A673 (cell line): ENCODE results near the gene BLVRB. TPM values are rescaled to one million over a fixed set of nuclear protein-coding genes. Genes with fewer than 3 reads are reported as not detected.

ENCODE experiments used
- BruUV-seq: library from RNA; stranded (reverse); fragments of 400-500 nt; replicated peaks from 2 replicates; lab custom pipeline; 2021; lab: Mats Ljungman, UMichigan
- CTCF ChIA-PET: fragments of 300-600 bp; sonication (Branson Sonifier 250); formaldehyde crosslinking; loops from one replicate; lab custom pipeline; 2022; ENCODE audit warnings: antibody characterized with exemption; lab: Charles Lee
- POLR2A ChIA-PET: fragments of 300-600 bp; sonication (Branson Sonifier 250); formaldehyde crosslinking; loops from one replicate; lab custom pipeline; 2022; ENCODE audit warnings: antibody characterized with exemption; ENCODE audit not compliant: low non-redundant PET; lab: Charles Lee
- DNase-seq: peaks from one replicate; pipeline ENCODE4 v3.0.0-alpha.2; 2015; ENCODE audit warnings: low spot score
- H3K27ac ChIP-seq: fragments of 200-600 bp; sonication (generic); 2 replicates; pipeline ENCODE4 v1.5.1; 2016; ENCODE audit warnings: mixed run types, low read depth, mild to moderate bottlenecking, mixed read lengths, antibody characterized with exemption, low read length; ENCODE audit not compliant: poor library complexity, severe bottlenecking
- H3K27me3 ChIP-seq: fragments of 200-600 bp; sonication (generic); replicated peaks from 2 replicates; pipeline ENCODE4 v1.6.1; 2017; ENCODE audit warnings: mixed run types, low read depth, mild to moderate bottlenecking, mixed read lengths, antibody characterized with exemption, low read length; ENCODE audit not compliant: insufficient read depth, poor library complexity
- H3K36me3 ChIP-seq: fragments of 200-600 bp; sonication (generic); 2 replicates; pipeline ENCODE4 v1.6.1; 2016; ENCODE audit warnings: mixed run types, mild to moderate bottlenecking, mixed read lengths, antibody characterized with exemption, low read length; ENCODE audit not compliant: insufficient read depth, poor library complexity, severe bottlenecking
- H3K4me1 ChIP-seq: fragments of 200-600 bp; sonication (generic); 2 replicates; pipeline ENCODE4 v1.6.1; 2017; ENCODE audit warnings: mixed run types, mild to moderate bottlenecking, mixed read lengths, antibody characterized with exemption, low read length; ENCODE audit not compliant: insufficient read depth, poor library complexity, severe bottlenecking
- H3K4me3 ChIP-seq: fragments of 200-600 bp; sonication (generic); 2 replicates; pipeline ENCODE4 v1.5.1; 2016; ENCODE audit warnings: low read depth, mixed run types, mild to moderate bottlenecking, mixed read lengths, low read length; ENCODE audit not compliant: poor library complexity, severe bottlenecking
- H3K9me3 ChIP-seq: fragments of 200-600 bp; sonication (generic); 2 replicates; pipeline ENCODE4 v1.6.1; 2016; ENCODE audit warnings: mixed run types, low read depth, mild to moderate bottlenecking, mixed read lengths, antibody characterized with exemption, low read length; ENCODE audit not compliant: poor library complexity, severe bottlenecking
- CTCF ChIP-seq: fragments of 300-800, 200-600 bp; sonication (generic); conservative IDR thresholded peaks from 2 replicates; pipeline ENCODE4 v1.5.1; 2017; ENCODE audit warnings: low read depth, mild to moderate bottlenecking, antibody characterized with exemption, low read length, moderate library complexity, mixed read lengths
- EZH2 ChIP-seq: fragments of 200-600 bp; sonication (generic); IDR thresholded peaks from 2 replicates; pipeline ENCODE4 v1.6.1; 2017; ENCODE audit warnings: borderline replicate concordance, low read depth, mild to moderate bottlenecking, mixed read lengths, antibody characterized with exemption, low read length; ENCODE audit not compliant: poor library complexity, severe bottlenecking
- intact Hi-C: fragments of 100-400 bp; cut with micrococcal nuclease; formaldehyde crosslinking; loops from one replicate; pipeline ENCODE4 v1.10.0; 2022; ENCODE audit not compliant: unreplicated experiment
- total RNA-seq: library from RNA; stranded (reverse); gene quantifications from 2 replicates; pipeline ENCODE4 v1.2.3, GENCODE V29; 2021

The BLVRB gene
- total RNA-seq, 1 experiment from 2014 or later, result 36.1 TPM

GRCh38 chr19:40453151-40453735 lies 12.3 kb downstream of the BLVRB start:
- Histone ChIP-seq H3K9me3 (no peaks in the 10 kb centered on the region), H3K4me1 (no peaks in the 10 kb centered on the region), H3K27me3 (no peaks in the 10 kb centered on the region), H3K27ac (no peak overlapping the region), H3K36me3 (no peaks in the 10 kb centered on the region), H3K4me3 (no peak overlapping the region)
- no peak for TF ChIP-seq CTCF
- TF ChIP-seq EZH2, result no peak
- POLR2A ChIA-PET, result no interaction called here
- no TSS peak for BruUV-seq
- CTCF ChIA-PET, result interaction anchor here (1.0 kb wide), 1 partner anchor 11 kb away, joined by 3 read pairs; no protein-coding TSS in a partner anchor
- intact Hi-C loops, result no loop called here
- DNase-seq, result no peak

- H3K9me3 ChIP-seq, result no peaks in the 10 kb centered on the region
- no peak for DNase-seq
- intact Hi-C loops, result no loop called here
- ChIA-PET CTCF (no interaction called here), POLR2A (no interaction called here)
- no peak for TF ChIP-seq EZH2
- TF ChIP-seq CTCF, result no peak
- H3K4me1 ChIP-seq, result no peaks in the 10 kb centered on the region
- no TSS peak for BruUV-seq
- no peaks in the 10 kb centered on the region for H3K27me3 ChIP-seq
- H3K4me3 ChIP-seq, result no peak overlapping the region
- H3K27ac ChIP-seq, result no peak overlapping the region
- H3K36me3 ChIP-seq, result no peaks in the 10 kb centered on the region
These were observed 13.5 kb downstream of the BLVRB start for GRCh38 chr19:40452016-40452415.

GRCh38 chr19:40450664-40451063 lies 14.9 kb downstream of the BLVRB start:
- POLR2A ChIA-PET, result no interaction called here
- Histone ChIP-seq H3K4me1 (peaks cover 1% of the 10 kb centered on the region), H3K9me3 (no peaks in the 10 kb centered on the region), H3K27ac (no peak overlapping the region), H3K36me3 (no peaks in the 10 kb centered on the region), H3K27me3 (no peaks in the 10 kb centered on the region), H3K4me3 (no peak overlapping the region)
- CTCF ChIA-PET, result no interaction called here
- TF ChIP-seq EZH2 (no peak), CTCF (no peak)
- no peak for DNase-seq
- intact Hi-C loops, result no loop called here
- no TSS peak for BruUV-seq
